HepG2 (cell line): Measurements from ENCODE around the gene NRIP2. TPM values are rescaled to one million over a fixed set of nuclear protein-coding genes. Genes with fewer than 3 reads are reported as not detected.

Experiments used
- BRD4 ChIP-seq: sonication (generic); formaldehyde crosslinking; IDR thresholded peaks from 2 replicates; pipeline ENCODE4 v1.4.0; 2020; ENCODE audit warnings: missing genetic modification reagents
- CREB1 ChIP-seq, 2 experiments: fragments of 450-650 bp in 1 of 2; IDR thresholded peaks; 2 replicates each; pipeline ENCODE4 v1.6.1; 2016 to 2017; ENCODE audit warnings: control low read depth in 1 of 2, mild to moderate bottlenecking in 1 of 2, missing compliant biosample characterization in 1 of 2, missing genetic modification characterization in 1 of 2
- FOSL1 ChIP-seq: sonication (generic); formaldehyde crosslinking; IDR thresholded peaks from 2 replicates; pipeline ENCODE4 v1.9.0; 2021; ENCODE audit warnings: missing genetic modification reagents, borderline replicate concordance
- MXI1 ChIP-seq: IDR thresholded peaks from 3 replicates; pipeline ENCODE4 v1.6.1; 2012; ENCODE audit warnings: low read depth, low read length, inconsistent platforms, borderline replicate concordance
- NFKB2 ChIP-seq: sonication (generic); formaldehyde crosslinking; IDR thresholded peaks from 2 replicates; pipeline ENCODE4 v1.4.0; 2020; ENCODE audit warnings: missing genetic modification reagents, borderline replicate concordance
- NR2F1 ChIP-seq, 2 experiments: fragments of 450-650 bp in 1 of 2; formaldehyde crosslinking in 1 of 2; IDR thresholded peaks; 2 replicates each; pipeline versions ENCODE4 v1.5.0 to v1.6.1; 2016 to 2020; ENCODE audit warnings: mild to moderate bottlenecking in 1 of 2, missing compliant biosample characterization in 1 of 2, missing genetic modification reagents in 1 of 2, moderate library complexity in 1 of 2
- SKI ChIP-seq: fragments of 450-650 bp; IDR thresholded peaks from one replicate; pipeline ENCODE4 v1.6.1; 2018; ENCODE audit warnings: mild to moderate bottlenecking; ENCODE audit not compliant: partially characterized antibody
- TBL1XR1 ChIP-seq: fragments of 150-350 bp; IDR thresholded peaks from 2 replicates; pipeline ENCODE4 v1.6.1; 2014; ENCODE audit warnings: borderline replicate concordance, low read length; ENCODE audit not compliant: partially characterized antibody
- ZNF33A ChIP-seq: sonication (generic); formaldehyde crosslinking; IDR thresholded peaks from 2 replicates; pipeline ENCODE4 v1.5.1; 2020; ENCODE audit warnings: missing genetic modification reagents, mild to moderate bottlenecking, moderate library complexity, borderline replicate concordance
- ZNF552 ChIP-seq: sonication (generic); formaldehyde crosslinking; IDR thresholded peaks from 2 replicates; pipeline ENCODE4 v1.9.0; 2022; ENCODE audit warnings: missing genetic modification reagents, mild to moderate bottlenecking, borderline replicate concordance
- ZNF749 ChIP-seq: sonication (generic); formaldehyde crosslinking; IDR thresholded peaks from 2 replicates; pipeline ENCODE4 v1.8.0; 2022; ENCODE audit warnings: mild to moderate bottlenecking, missing genetic modification reagents, moderate library complexity, borderline replicate concordance
- ZNF891 ChIP-seq: sonication (generic); formaldehyde crosslinking; IDR thresholded peaks from 2 replicates; pipeline ENCODE4 v1.5.0; 2020; ENCODE audit warnings: mild to moderate bottlenecking, missing genetic modification reagents
- polyA plus RNA-seq, 8 experiments: library from polyadenylated mRNA; depleted of rRNA in 3 of 8; stranded (reverse) in 7 of 8; unstranded in 1 of 8; fragments of >200 nt; fragmentation: Illumina TruSeq in 4 of 8; extraction: Trizol in 4 of 8; gene quantifications; 2 replicates each; pipeline versions ENCODE4 v1.2.1 to v1.2.3, GENCODE V29; 2011 to 2016; ENCODE audit warnings: low read depth in 4 of 8, missing spikeins in 1 of 8, mixed read lengths in 1 of 8; ENCODE audit not compliant: insufficient read depth in 1 of 8
- total RNA-seq, 5 experiments: library from RNA; depleted of rRNA; stranded (reverse); fragments of >200 nt; fragmentation: Illumina TruSeq; extraction: Trizol; gene quantifications; 2 replicates each; pipeline ENCODE4 v1.2.3, GENCODE V29; 2016; ENCODE audit warnings: low read depth in 1 of 5
- TF ChIP-seq, protein P1 (sequence below): sonication (generic); formaldehyde crosslinking; IDR thresholded peaks from 2 replicates; pipeline ENCODE4 v1.4.0; 2020; ENCODE audit warnings: missing genetic modification reagents, borderline replicate concordance
- TF ChIP-seq, protein P2 (sequence below): sonication (generic); formaldehyde crosslinking; IDR thresholded peaks from 2 replicates; pipeline ENCODE4 v1.4.0; 2020; ENCODE audit warnings: missing genetic modification reagents
- TF ChIP-seq, protein P3 (sequence below): sonication (generic); formaldehyde crosslinking; IDR thresholded peaks from 2 replicates; pipeline ENCODE4 v1.4.0; 2020; ENCODE audit warnings: mild to moderate bottlenecking, missing genetic modification reagents, borderline replicate concordance
- TF ChIP-seq, protein P4 (sequence below): sonication (generic); formaldehyde crosslinking; IDR thresholded peaks from 2 replicates; pipeline ENCODE4 v1.5.0; 2020; ENCODE audit warnings: mild to moderate bottlenecking, missing genetic modification reagents

NRIP2 gene
- total and polyA plus RNA-seq, 2 of the 13 experiments (the other 11 are each of a cell fraction or from before 2014, with no cell fraction given): not detected

DNA sequence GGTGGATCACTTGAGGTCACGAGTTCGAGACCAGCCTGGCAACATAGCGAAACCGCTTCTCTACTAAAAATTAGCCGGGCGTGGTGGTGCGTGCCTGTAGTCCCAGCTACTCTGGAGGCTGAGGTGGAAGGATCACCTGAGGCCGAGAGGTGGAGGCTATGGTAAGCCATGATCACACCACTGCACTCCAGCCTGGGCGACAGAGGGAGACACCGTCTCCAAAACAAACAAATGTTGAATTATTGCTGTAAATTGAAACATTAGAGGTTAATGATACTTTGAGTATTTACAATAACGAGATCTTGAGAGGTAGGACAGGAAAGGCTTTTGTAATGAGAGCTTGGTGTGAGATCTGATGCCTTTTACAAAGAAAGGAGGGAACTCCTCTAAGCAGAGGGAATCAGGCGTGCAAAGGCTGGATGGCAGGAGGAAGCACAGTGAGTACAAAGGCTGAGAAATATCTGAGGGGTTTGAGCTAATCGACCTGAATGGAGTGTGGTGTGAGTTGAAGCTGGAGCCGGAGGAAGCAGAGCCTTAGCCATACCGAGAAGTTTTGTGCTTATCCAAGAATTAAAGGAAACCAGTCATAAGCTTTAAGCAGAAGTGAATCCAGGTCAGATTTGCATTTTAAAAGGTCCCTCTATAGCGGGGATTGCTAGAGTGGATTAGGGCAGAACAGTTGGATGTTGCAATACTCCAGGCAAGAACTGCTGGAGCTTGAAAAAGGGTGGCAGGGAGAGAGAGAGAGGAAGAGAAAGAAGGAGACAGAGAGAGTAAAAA, 43.3 kb upstream of the NRIP2 start (continued):
- TF ChIP-seq, protein P1, sequence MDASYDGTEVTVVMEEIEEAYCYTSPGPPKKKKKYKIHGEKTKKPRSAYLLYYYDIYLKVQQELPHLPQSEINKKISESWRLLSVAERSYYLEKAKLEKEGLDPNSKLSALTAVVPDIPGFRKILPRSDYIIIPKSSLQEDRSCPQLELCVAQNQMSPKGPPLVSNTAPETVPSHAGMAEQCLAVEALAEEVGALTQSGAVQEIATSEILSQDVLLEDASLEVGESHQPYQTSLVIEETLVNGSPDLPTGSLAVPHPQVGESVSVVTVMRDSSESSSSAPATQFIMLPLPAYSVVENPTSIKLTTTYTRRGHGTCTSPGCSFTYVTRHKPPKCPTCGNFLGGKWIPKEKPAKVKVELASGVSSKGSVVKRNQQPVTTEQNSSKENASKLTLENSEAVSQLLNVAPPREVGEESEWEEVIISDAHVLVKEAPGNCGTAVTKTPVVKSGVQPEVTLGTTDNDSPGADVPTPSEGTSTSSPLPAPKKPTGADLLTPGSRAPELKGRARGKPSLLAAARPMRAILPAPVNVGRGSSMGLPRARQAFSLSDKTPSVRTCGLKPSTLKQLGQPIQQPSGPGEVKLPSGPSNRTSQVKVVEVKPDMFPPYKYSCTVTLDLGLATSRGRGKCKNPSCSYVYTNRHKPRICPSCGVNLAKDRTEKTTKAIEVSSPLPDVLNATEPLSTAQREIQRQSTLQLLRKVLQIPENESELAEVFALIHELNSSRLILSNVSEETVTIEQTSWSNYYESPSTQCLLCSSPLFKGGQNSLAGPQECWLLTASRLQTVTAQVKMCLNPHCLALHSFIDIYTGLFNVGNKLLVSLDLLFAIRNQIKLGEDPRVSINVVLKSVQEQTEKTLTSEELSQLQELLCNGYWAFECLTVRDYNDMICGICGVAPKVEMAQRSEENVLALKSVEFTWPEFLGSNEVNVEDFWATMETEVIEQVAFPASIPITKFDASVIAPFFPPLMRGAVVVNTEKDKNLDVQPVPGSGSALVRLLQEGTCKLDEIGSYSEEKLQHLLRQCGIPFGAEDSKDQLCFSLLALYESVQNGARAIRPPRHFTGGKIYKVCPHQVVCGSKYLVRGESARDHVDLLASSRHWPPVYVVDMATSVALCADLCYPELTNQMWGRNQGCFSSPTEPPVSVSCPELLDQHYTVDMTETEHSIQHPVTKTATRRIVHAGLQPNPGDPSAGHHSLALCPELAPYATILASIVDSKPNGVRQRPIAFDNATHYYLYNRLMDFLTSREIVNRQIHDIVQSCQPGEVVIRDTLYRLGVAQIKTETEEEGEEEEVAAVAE (CRISPR knock-in tag): no peak
- TF ChIP-seq, protein P2, sequence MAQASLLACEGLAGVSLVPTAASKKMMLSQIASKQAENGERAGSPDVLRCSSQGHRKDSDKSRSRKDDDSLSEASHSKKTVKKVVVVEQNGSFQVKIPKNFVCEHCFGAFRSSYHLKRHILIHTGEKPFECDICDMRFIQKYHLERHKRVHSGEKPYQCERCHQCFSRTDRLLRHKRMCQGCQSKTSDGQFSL (CRISPR knock-in tag): no peak
- no peak for TF ChIP-seq SKI
- TF ChIP-seq NFKB2: no peak
- no peak for TF ChIP-seq ZNF749
- TF ChIP-seq NR2F1 (CRISPR knock-in tag; IDR thresholded peaks at IDR 0.05): no peak
- TF ChIP-seq, protein P3, sequence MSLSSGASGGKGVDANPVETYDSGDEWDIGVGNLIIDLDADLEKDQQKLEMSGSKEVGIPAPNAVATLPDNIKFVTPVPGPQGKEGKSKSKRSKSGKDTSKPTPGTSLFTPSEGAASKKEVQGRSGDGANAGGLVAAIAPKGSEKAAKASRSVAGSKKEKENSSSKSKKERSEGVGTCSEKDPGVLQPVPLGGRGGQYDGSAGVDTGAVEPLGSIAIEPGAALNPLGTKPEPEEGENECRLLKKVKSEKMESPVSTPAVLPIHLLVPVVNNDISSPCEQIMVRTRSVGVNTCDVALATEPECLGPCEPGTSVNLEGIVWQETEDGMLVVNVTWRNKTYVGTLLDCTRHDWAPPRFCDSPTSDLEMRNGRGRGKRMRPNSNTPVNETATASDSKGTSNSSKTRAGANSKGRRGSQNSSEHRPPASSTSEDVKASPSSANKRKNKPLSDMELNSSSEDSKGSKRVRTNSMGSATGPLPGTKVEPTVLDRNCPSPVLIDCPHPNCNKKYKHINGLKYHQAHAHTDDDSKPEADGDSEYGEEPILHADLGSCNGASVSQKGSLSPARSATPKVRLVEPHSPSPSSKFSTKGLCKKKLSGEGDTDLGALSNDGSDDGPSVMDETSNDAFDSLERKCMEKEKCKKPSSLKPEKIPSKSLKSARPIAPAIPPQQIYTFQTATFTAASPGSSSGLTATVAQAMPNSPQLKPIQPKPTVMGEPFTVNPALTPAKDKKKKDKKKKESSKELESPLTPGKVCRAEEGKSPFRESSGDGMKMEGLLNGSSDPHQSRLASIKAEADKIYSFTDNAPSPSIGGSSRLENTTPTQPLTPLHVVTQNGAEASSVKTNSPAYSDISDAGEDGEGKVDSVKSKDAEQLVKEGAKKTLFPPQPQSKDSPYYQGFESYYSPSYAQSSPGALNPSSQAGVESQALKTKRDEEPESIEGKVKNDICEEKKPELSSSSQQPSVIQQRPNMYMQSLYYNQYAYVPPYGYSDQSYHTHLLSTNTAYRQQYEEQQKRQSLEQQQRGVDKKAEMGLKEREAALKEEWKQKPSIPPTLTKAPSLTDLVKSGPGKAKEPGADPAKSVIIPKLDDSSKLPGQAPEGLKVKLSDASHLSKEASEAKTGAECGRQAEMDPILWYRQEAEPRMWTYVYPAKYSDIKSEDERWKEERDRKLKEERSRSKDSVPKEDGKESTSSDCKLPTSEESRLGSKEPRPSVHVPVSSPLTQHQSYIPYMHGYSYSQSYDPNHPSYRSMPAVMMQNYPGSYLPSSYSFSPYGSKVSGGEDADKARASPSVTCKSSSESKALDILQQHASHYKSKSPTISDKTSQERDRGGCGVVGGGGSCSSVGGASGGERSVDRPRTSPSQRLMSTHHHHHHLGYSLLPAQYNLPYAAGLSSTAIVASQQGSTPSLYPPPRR (CRISPR knock-in tag): 0 out of 2 replicates have a peak, but pooled peaks have one; percentile 33
- no peak for TF ChIP-seq MXI1
- TF ChIP-seq ZNF33A: no peak
- TF ChIP-seq TBL1XR1: no peak
- TF ChIP-seq ZNF552 (CRISPR knock-in tag): no peak
- TF ChIP-seq CREB1 (IDR thresholded peaks at IDR 0.05): no peak
- no peak for TF ChIP-seq CREB1 (CRISPR knock-in tag; IDR thresholded peaks at IDR 0.05)
- TF ChIP-seq, protein P4, sequence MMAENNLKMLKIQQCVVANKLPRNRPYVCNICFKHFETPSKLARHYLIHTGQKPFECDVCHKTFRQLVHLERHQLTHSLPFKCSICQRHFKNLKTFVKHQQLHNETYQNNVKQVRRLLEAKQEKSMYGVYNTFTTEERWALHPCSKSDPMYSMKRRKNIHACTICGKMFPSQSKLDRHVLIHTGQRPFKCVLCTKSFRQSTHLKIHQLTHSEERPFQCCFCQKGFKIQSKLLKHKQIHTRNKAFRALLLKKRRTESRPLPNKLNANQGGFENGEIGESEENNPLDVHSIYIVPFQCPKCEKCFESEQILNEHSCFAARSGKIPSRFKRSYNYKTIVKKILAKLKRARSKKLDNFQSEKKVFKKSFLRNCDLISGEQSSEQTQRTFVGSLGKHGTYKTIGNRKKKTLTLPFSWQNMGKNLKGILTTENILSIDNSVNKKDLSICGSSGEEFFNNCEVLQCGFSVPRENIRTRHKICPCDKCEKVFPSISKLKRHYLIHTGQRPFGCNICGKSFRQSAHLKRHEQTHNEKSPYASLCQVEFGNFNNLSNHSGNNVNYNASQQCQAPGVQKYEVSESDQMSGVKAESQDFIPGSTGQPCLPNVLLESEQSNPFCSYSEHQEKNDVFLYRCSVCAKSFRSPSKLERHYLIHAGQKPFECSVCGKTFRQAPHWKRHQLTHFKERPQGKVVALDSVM (CRISPR knock-in tag): peak; percentile 98
- no peak for TF ChIP-seq ZNF891
- no peak for TF ChIP-seq FOSL1 (CRISPR knock-in tag)
- TF ChIP-seq BRD4 (CRISPR knock-in tag): peak; percentile 55; the same call in 1 of the 2 replicates
